NCI-H2196 (cell line): ENCODE results near the gene SAA2.
"Not testable (repeated sequence)": the region's sequence is repeated elsewhere in the genome, so short reads cannot be mapped to it uniquely, and the experiment has no call there.

Experiments
- DNase-seq: peaks from one replicate; lab custom pipeline; 2025; ENCODE audit not compliant: unreplicated experiment; lab: John Stamatoyannopoulos, UW

SAA2 gene

GRCh38 chr11:18253233-18253632, 4.8 kb upstream of the SAA2 start:
- DNase-seq: no peak

DNA sequence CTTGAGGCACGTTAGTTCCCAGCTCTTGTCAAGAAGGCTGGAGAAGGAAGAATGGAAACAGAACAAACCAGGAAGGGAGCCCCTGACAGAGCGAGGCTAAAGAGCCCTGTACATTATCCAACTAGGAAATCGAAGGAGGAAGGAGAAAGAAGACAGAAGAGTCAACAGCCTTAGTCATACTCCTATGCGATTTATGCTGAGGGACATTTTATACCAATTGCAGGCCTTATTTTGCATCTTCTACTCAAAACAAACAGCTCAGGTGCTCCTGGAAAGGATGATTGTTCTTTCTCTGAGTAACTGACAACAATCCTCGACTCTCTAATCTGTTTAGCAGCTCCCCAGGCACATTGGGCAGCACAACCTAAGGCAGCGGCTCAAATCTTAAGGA, 1.3 kb downstream of the SAA2 start:
- DNase-seq: not testable (repeated sequence)

GRCh38 chr11:18246379-18247190, 1.9 kb downstream of the SAA2 start:
- not testable (repeated sequence) for DNase-seq

GRCh38 chr11:18245396-18245795, 3.1 kb downstream of the SAA2 start:
- no peak for DNase-seq

GRCh38 chr11:18243783-18244362, 4.6 kb downstream of the SAA2 start:
- DNase-seq: peak; percentile 56

GRCh38 chr11:18239655-18240054, 8.8 kb downstream of the SAA2 start:
- no peak for DNase-seq

DNA sequence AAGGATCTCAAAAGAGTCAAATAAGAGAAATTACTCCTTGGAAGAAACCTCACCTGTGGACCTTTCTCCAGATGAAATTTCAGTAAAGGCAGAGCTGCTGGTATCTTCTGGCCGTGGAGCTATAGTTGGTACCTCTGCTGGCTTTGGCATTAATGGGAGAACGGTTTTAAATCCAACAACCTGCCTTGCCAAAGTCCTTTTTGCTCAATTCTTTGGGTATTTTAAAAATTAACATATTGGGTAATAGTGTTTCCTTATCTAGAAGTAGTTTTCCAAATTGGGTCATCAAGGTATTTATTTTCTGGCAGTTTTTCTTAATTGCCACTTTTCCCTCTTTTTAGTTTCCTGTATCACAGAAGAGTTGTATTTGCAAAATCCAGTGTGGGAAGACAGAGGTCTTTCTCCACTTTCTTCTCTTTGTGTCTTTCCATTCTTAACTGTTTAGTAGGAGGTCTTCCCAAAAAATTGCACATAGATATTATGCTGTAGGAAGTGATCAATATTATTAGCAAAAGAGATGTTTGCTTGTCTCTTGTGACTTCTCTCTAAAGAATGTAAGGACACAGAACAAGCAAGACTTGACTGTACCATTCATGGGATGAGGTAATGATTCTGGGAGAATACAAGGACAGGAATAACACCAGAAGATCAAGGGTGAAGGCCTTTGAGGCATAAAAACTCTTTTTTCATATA, 11.7 kb downstream of the SAA2 start, which contains the start of gene SAA4:
Gene SAA4 (minus strand): TSS at position 139 of the 693 bp plus-strand sequence. CDS start 876 bp downstream, outside the sequence.
- no peak for DNase-seq

GRCh38 chr11:18235394-18236334, 12.8 kb downstream of the SAA2 start:
- DNase-seq: no peak

DNA sequence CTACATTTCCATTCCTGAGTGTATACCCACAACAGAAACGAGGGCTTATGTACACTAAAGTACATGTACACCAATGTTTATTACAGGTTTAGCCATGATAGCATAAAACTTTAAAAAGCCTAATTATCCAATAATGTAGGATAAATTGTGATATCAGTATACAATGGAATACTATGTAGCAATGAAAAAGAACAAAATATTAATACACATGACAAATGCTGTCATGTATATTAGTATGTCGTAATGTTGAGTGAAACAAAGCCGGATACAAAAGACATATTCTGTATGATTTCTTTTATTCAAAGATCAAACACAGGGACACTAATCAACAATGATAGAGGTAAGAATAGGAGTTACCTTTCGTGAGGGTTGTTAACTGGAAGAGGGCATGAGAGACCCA, 14.6 kb downstream of the SAA2 start:
- no peak for DNase-seq

DNA sequence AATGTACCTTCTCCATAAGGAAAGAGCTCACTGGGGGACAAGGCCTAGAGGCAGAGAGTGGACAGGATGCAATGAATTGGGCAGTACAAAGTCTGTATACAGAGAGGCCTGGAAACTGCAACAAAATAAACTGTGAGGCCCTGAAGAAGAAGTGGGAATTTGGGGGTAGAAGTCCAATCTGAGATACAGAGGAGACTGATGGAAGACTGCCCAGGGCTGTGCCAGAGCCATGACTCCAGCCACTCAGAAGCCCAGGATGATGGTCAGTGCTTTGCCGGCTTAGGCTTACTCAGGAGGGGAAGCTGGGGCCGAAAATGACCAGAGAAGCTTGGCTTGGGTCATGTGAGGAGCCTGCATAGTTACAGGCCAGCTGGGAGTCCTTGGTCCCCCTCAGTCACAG, 17.6 kb downstream of the SAA2 start:
- DNase-seq: no peak

GRCh38 chr11:18229501-18229900, 19.0 kb downstream of the SAA2 start:
- no peak for DNase-seq

GRCh38 chr11:18225913-18226312, 22.6 kb downstream of the SAA2 start:
- DNase-seq: no peak

GRCh38 chr11:18223591-18224387, 24.7 kb downstream of the SAA2 start:
- DNase-seq: no peak

- no peak for DNase-seq
Observed at GRCh38 chr11:18222814-18223421, 25.6 kb downstream of the SAA2 start.

- no peak for DNase-seq
Observed at GRCh38 chr11:18221274-18221876, 27.1 kb downstream of the SAA2 start.

GRCh38 chr11:18209058-18209457, 39.4 kb downstream of the SAA2 start:
- DNase-seq: no peak

GRCh38 chr11:18204771-18205170, 43.7 kb downstream of the SAA2 start:
- no peak for DNase-seq

GRCh38 chr11:18204220-18204619, 44.2 kb downstream of the SAA2 start:
- DNase-seq: no peak

GRCh38 chr11:18203723-18204122, 44.7 kb downstream of the SAA2 start:
- no peak for DNase-seq
